DMS 273 treated with DMSO at 0.1 percent for 48 hours (cell line): ENCODE results near the gene WNK1.
"Not testable (repeated sequence)": the region's sequence is repeated elsewhere in the genome, so short reads cannot be mapped to it uniquely, and the experiment has no call there.

Source experiments
- DNase-seq: peaks from one replicate; lab custom pipeline; 2025; lab: John Stamatoyannopoulos, UW

The WNK1 gene

DNA sequence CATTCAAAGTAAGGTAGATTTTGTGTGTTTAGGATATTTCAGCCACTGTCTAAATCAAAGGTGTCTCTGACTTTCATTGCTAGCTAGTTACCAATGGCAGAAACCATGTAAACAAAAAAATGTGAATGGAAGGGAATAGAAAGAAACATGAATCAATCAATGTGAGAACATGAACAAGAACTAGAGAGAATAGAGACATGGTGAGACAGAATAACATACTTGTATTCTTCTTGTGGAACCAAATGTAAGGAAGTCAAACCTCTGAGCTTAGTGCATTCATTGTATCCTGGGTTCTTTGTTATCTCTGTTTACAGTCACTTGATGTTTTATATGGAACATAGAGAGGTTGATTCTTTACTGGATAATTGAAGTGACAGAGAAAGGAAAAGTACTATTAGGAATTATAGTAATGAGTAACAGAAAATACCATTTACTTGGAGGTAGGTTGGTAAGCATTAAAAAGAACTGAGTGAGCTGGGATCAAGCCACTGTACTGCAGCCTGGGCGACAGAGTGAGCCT lies 2.6 kb upstream of the WNK1 start:
- no peak for DNase-seq

DNA sequence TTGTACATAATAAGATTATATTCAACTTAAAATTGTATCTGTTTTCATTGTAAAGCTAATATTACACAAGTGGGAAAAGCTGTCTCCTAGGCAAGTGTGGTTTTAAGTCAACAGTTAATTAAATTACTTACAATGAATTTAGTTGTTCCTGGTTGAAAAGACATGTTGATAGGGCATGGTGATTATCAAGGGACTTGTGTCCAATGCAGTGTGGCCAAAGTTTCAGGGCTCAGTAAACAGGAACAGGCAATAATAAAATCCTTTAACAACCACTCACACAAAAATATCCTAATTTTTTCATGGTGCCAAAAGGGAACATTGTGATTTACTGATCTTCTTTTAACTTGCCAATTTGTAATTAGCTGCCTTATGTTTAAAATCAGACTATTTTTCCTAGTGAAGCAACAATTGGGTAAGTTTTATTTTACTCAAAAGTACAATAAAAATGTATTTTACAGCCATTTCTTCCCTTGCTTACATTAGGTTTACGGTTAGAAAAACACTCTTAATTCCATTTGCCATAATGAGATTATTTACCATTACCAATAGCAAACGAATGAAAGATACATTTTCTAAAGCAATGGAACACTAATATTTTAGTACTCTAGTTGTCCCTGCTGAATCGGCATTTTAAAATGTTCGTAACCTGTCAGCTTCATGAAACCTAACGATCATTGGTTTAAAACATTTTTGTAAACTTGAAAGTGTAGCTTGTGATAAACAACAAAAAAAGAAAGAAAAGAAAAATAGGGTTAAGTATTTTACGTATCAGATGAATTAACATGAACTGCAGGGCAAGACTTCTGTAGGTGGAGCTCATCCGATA lies 1.8 kb upstream of the WNK1 start:
- no peak for DNase-seq

- peak; percentile 84 for DNase-seq
These were observed 984 bp upstream of the WNK1 start for GRCh38 chr12:751192-751998.

- DNase-seq, result no peak
These were observed 574 bp downstream of the WNK1 start for GRCh38 chr12:752695-753610.

GRCh38 chr12:753611-754472 lies 1.5 kb downstream of the WNK1 start:
- DNase-seq, result no peak

DNA sequence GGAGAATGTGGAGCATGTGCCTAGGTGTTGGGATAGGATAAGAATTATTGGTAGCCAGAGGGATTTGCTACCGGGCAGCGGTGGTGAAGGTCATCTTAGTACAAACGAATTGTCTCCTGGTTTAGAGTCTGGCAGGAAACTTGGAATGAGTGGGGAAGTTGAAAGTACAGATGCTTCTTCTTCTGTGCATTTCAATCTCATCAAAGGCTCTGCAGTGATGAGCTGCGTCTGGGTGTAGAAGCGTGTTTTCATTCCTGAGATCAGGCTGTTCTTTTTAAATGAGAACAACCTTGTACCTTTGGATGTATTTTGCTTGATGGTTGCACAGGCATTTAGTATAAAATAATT lies 2.1 kb downstream of the WNK1 start:
- DNase-seq, result no peak

DNA sequence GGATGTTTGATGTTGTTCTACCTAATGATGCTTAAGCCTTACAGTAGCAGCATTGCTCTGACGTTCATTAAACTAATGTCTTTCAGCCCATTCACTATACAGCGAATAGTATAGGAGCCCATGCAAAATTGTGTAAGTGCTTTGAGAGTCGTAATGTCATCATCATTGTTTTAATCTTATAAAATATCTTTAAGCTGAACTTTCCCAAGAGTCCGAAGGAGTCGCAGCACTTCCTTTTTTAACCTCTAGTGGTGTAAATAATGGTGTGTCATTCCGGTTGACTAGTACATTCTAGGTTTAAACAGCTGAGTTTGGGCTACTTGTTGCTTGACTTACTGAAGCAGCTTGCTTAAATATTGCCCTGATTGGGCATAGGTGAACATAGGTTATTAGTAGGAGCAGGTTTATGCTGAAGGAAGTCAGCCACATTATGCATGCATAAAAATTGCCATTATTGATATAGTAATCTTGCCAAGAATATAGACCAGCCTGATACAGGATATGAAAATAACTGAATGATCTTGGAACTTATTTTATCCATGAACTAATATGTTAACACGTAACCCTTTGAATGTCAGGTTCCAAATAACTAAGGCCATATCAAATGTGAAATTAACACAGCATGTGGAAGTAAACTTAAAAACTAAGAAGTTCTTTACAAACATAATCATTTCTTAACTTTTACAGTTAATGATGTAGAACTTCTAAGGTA lies 2.6 kb downstream of the WNK1 start:
- no peak for DNase-seq

DNA sequence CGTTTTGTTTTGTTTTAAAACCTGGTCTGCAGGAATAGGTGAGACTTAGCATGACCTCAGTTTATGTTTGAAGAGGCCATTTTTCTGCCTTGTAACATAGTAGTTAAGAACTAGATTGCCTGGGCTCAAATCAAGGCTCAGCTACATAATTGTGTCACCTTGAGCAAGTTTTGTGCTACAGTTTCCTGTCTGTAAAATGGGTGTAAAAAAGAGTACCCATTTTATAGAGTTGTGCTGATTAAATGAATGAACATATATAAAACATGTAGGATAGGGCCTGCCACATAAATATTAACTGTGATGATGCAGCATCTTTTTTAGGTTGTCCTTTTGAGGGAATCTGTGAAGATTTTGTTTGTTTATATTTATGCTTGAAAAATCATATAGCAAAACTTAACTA lies 7.2 kb downstream of the WNK1 start:
- no peak for DNase-seq

DNA sequence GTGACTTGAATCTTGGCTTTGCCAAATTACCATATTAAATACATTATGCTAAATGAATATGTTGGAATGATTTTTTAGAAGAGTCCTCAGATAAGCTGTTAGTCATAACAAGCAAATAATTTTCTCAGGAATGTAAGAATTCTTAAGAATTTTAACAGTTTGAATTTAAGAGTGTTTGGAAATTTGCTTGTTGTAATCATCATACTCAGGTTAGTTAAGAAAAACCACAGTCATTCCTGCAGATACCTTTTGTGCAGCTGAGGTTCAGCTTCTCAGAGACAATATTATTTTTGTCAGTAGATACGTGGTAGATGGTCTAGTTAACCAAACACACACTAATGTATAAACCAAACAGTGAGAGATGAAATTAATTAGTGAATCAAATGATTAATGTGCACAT lies 8.9 kb downstream of the WNK1 start:
- DNase-seq, result no peak

- DNase-seq, result no peak
These were observed 13.5 kb downstream of the WNK1 start for GRCh38 chr12:765840-766239.

DNA sequence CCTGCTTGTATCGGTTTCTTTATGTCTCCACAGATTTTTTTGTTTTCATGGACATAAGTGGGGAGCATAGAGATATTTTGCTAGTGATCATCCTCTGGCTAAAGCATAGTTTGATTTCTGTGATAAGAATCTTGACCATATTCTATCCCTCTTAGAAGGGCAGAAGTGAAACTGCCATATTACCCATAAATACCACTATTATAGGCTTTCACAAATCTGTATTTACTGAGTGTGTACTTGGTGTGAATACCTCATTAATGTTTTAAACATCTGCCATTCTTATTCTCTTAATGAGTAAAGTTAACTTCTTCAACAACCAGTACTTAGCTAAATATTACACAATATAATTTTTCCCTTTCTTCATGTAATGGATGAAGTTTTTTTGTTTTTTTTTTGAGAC lies 16.1 kb downstream of the WNK1 start:
- no peak for DNase-seq

DNA sequence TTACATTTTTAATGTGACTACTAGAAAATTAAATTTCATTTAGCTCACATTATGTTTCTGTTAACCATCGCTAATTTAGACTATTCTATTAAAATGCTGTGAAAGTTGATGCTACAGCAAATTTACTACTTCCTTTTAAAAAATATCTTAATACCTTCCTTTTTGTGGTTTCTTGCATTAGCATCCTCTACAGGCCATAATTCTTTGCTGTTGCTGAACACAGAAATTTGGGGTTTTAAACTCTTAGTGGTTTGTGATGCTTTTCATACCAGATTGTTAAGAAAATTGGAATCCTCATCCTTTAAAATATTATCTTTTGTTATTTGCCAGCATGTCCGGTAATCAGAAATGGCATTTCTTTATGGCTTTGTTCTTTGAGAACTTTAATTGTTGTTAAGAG lies 18.1 kb downstream of the WNK1 start:
- no peak for DNase-seq

DNA sequence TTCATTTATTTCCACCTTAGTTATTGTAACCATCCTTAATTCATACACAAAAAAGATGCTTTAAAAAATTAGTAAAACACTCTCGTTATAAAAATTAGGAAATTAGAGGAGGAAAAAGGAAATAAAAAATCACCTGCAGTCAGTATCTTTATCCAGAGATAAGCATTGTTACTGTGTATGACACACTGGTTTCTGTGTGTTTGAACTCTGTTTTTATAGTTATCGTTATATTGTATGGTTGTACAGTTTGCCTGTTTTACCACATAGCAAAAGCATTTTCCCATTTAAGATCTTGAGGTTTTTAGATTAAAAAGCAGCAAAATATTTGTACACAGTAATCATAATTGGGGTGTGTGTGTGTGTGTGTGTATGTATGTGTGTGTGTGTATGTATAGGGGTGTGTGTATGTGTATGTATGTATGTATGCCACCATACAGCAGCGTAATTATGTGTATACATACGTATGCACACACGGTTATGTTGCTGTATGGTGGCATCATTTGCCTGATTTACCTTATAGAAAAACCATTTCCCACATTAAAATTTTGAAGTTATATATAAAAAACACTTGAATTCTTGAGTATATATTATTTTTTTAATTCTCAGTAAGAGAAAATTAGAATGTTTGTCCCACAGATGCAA lies 19.8 kb downstream of the WNK1 start:
- no peak for DNase-seq

- DNase-seq, result no peak
These were observed 21.8 kb downstream of the WNK1 start for GRCh38 chr12:774051-774614.

DNA sequence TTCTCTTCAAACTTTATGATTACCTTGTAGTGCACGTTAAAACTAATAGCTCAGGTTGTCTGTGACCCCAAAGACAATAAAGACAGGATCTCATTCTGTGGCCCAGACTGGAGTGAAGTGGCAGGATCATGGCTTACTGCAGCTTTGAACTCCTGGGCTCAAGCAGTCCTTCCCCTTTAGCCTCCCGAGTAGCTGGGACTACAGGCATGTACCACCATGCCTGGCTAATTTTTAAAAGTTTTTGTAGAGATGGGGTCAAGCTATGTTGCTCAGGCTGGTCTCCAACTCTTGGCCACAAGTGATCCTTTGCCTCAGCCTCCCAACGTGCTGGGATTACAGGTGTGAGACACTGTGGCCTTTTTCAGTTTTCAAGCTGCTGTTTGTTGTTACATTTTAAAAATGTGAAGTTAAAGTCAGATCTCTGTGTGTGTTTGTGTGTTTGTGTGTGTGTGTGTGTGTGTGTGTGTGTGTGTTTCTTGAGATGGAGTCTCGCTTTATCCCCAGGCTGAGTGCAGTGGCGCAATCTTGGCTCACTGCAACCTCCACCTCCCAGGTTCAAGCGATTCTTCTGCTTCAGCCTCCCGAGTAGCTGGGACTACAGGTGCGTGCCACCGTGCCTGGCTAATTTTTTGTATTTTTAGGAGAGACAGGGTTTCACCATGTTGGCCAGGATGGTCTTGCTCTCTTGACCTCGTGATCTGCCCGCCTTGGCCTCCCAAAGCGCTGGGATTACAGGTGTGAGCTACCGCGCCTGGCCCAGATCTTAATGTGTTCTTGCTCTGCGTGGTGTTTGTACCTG lies 23.8 kb downstream of the WNK1 start:
- not testable (repeated sequence) for DNase-seq

DNA sequence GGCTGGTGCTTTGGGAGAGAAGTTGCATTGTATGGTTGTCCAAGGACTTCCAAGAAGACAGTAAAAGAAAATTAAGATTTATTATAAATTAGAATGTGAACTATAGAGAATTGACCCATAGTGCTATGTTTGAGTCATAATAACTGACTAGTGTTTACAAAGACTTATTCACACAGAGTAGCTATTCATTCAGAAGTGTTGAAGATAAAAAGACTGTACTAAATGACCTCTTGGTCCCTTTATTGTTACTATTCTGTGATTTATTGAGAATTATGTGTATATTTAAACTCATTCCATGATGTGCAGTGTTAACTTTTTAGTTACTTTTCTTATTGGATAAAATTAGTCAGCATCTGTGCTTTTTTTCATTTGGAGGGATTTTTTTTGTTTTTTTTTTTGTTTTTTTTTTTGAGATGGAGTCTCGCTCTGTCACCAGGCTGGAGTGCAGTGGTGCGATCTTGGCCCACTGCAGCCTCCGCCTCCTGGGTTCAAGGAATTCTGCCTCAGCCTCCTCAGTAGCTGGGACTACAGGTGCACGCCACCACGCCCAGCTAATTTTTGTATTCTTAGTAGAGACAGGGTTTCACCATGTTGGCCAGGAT lies 24.5 kb downstream of the WNK1 start:
- DNase-seq, result not testable (repeated sequence)

- no peak for DNase-seq
These were observed 25.2 kb downstream of the WNK1 start for GRCh38 chr12:777550-778047.

DNA sequence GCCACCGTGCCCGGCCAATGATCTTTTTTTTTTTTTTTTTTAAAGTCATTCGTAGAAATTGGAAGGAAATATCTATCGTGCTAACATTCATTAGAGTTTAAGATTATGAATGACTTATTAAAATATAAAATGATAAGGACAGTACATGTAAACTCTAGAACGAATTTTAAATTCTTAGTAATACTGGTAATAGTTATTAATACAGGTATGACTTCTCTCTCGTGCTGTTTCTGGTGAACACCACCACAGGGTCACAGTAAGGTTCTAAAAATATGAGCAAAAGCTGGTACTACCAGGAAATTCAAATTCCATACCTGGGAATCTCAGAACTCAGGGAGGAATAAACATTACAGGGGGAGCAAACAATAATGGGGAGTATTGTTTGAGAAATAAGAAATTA lies 26.2 kb downstream of the WNK1 start:
- DNase-seq, result no peak
